ENCODE data around the gene NT5DC3.

The NT5DC3 gene

DNA sequence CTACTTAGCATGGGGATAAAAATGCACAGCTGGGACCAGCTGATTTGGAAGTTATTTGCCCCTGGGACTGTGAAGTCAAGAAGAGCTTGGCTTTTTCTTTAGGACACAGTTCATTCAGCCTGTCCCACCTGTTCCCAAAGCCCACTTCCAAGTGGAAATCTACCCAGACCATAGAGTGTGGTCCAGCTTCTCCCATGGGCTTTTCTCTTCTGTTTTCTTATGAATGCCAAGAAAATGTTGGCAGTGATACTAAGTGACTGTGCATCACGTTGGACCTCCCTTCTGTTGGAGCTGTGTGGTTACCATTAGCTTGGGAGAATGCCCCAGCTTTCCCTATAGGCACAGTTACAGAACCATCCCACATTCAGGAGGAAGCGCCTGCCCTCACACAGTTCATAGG is 89.4 kb downstream of the NT5DC3 start:
- DNase-seq (ENCODE audit: low read depth in 2 of 2) = no peak

DNA sequence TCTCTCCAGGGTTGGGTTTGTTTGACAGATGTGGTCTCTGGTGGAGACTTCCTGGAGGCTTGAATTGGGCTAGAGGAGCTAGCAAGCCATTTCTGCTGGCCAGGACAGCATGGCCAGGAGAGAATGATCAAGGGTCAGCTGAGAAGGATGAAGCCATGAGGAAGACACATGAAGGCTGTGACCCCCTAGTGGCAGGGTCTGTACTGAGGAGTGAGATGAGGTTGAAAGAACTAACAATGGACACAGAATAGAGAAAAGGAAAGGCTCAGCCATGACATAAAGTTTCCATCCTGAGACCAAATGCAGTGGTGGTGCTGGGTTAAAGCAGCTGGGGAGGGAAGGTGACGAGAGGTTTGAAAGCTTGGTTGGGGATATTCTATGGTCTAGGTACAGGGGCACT is 89.9 kb downstream of the NT5DC3 start:
- no peak for DNase-seq (ENCODE audit: low read depth in 2 of 2)

- DNase-seq (ENCODE audit: low read depth in 2 of 2) = no peak
Observed at GRCh38 chr12:103748875-103749274, 92.2 kb downstream of the NT5DC3 start.

- DNase-seq (ENCODE audit: low read depth in 2 of 2) = no peak
Observed at GRCh38 chr12:103748002-103748401, 93.0 kb downstream of the NT5DC3 start.

DNA sequence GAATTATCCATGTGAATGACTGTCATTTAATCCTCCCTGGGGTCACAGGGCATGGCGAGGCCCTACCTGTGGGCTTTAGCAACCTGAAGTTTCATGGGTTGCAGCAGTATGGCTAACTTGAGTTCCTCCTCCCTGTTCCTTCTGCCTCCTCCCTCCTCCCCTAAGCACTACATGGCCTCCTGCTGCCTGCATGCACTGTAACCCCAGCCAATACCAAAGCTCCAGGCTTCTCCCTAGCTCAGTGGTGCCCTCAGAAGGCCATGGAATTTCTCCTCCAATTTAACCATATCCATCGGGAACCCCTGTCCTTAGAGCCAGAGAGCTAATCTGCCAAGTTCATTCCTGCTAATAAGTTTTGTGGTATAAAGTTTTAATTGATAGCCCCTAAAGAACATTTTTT is 95.1 kb downstream of the NT5DC3 start:
- DNase-seq (ENCODE audit: low read depth in 2 of 2) = no peak

- DNase-seq (ENCODE audit: low read depth in 2 of 2) = no peak
Observed at GRCh38 chr12:103743788-103744187, 97.2 kb downstream of the NT5DC3 start.

DNA sequence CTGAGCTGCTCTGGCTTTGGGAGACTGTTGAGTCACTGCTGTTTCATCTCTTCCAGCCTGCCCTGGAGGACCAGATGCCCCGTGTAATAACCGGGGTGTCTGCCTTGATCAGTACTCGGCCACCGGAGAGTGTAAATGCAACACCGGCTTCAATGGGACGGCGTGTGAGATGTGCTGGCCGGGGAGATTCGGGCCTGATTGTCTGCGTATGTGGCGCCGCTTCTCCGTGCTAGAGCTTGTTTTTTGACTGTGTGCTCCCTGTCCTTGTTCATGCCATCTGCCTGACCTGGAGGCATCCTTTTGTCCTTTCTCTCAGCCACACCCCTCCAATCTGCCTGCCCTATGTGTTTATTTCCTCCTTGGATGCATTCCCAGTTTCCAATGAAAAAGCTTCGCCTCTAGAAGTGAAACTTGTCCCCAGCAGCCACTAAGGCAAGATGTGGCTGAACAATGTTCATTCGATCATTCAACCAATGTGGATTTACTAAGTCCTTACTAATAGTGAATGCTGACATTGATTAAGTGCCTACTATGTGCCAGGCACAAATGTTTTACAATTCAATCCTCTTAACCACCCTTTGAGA is 98.6 kb downstream of the NT5DC3 start:
- no peak for DNase-seq (ENCODE audit: low read depth in 2 of 2)

- DNase-seq (ENCODE audit: low read depth in 2 of 2) = no peak
Observed at GRCh38 chr12:103737881-103738280, 103.2 kb downstream of the NT5DC3 start.

GRCh38 chr12:103736572-103736971 is 104.5 kb downstream of the NT5DC3 start:
- no peak for DNase-seq (ENCODE audit: low read depth in 2 of 2)

GRCh38 chr12:103735291-103735690 is 105.7 kb downstream of the NT5DC3 start:
- DNase-seq (ENCODE audit: low read depth in 2 of 2) = no peak

- no peak for DNase-seq (ENCODE audit: low read depth in 2 of 2)
Observed at GRCh38 chr12:103734863-103735262, 106.2 kb downstream of the NT5DC3 start.

DNA sequence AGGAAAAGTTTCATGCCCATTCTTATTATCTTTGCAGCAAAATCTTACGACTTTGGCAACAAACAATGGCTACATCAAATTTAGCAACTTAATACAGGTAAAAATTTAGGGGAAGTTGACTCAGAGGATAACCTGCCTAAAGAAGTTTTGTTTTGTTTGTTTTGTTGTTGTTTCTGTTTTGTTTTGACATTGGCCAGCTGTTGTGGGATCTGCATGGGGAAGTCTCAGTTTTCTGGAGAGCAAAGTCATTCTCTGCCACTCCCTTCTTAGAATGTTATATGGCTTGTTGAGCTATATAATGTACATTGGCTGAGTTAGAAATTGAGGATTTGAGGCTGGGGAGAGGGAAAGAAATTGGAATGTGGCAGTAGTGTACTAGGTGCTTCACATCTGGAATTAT is 109.5 kb downstream of the NT5DC3 start:
- DNase-seq (ENCODE audit: low read depth in 2 of 2) = no peak

DNA sequence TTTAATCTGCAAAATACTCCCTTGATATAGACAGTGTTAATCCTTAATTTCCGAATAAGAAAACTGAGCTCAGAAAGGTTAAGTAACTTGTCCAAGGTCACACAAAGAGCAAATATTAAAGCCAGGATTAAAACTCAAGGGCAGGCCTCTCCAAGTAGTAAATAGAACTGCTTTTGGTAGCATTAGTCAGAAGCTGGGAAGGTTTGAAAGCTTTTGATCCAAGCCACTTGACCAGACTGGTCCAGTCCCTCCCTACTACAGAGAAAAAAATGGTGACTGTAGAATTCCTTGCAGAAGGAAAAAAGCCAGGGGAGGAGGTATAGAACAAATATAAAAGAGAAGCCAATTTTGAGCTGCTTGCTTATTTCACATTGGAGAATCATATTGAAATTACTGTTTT is 111.5 kb downstream of the NT5DC3 start:
- no peak for DNase-seq (ENCODE audit: low read depth in 2 of 2)

- no peak for DNase-seq (ENCODE audit: low read depth in 2 of 2)
Observed at GRCh38 chr12:103728323-103728722, 112.7 kb downstream of the NT5DC3 start.

DNA sequence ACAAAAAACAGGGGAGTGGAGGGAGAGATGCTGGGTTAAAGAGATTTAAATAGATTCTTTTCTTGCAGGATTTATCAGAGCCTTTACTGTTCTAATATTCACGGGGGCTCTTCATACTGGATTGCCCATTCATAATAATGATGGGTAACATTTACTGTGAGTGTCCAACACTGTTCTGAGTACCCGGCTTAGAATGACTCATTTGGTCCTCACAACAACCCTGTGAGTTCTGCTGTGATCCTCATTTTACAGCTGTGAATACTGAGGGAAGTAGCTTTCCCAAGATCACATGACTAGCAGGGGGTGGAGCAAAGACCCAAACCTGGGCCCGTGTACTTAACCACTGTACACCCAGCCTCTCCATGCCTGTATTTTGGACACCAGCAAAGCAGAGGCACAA is 113.4 kb downstream of the NT5DC3 start:
- DNase-seq (ENCODE audit: low read depth in 2 of 2) = no peak

DNA sequence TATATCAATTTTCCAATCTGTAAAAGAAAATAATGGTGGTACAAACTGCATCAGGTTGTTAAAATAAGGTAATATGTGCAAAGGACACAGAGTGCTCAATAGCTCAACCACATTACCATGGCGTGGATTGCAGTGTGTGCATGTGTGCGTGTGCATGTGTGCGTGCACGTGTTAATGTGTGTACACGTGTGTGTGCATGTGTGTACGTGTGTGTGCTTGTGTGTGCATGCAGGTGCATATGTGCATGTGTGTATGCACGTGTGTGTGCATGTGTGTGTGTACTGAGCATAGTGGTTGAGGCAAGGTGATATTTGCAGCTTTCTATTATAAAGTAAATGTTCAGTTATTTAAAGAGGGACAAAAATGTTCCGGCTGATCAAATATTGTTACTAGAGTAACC is 115.6 kb downstream of the NT5DC3 start:
- DNase-seq (ENCODE audit: low read depth in 2 of 2) = no peak
